Inferior parietal cortex (tissue), 1 donor: ENCODE measurements around the gene ST8SIA6.

ENCODE experiments used
- DNase-seq: peaks from one replicate; pipeline ENCODE4 v3.0.0-alpha.2; 2016; ENCODE audit errors: extremely low spot score

ST8SIA6 gene

DNA sequence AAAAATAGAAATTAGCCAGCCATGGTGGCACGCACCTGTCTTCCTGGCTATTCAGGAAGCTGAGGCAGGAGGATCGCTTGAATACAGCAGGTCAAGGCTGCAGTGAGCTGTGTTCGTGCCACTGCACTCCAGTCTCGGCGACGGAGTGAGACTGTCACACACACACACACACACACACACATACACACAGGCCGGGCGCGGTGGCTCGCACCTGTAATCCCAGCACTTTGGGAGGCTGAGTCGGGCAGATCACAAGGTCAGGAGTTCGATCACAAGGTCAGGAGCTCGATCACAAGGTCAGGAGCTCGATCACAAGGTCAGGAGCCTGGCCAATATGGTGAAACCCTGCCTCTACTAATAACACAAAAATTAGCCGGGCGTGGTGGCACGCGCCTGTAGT is 68.4 kb downstream of the ST8SIA6 start:
- no peak for DNase-seq

DNA sequence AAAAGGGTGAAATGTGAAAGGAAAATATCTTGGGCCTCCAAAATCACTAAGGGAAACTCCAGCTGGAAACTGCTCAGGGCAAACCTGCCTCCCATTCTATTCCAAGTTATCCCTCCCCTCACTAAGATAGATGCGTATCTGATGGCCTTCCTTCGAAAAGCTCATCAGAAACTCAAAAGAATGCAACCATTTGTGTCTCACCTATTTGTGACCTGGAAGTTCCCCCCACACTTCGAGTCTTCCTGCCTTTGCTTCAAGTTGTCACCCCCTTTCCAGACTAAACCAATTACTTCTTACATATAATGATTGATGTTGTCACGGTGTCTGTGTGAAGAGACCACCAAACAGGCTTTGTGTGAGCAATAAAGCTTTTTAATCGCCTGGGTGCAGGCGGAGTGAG is 69.3 kb downstream of the ST8SIA6 start:
- DNase-seq = no peak

DNA sequence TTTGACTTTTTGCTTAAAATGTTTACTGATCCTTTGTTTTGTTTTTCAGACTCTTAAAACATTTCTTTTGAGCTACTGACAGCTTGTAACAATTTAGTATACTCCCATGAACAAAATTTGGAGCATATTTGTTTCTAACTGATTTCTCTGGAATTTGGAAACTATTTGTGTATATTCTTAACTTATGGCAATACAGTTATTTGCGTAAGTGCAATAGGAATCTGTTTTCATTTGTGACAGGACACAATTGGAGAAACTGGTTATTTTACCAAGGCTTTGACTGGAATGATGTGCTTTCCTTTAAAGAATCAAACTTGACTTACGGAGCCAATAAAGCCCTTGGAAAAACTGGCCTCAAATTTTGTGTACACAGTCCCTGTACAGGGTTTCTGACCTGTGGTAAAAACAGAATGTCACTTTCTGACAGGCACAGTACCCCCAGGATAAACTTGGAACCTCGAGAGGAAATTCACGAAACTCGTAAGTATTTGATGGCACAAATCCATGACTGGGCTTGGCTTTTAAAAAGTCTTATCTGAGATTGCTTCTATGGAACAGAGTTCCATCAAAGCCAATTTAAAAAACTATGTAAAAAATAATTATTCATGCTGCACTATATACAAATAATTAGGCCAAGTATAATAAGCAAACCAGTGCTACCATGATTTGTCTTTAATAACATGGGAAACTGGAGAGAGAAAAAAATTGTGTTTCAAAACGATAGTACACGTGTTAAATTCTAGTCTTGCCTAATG is 70.4 kb downstream of the ST8SIA6 start:
- DNase-seq = no peak

DNA sequence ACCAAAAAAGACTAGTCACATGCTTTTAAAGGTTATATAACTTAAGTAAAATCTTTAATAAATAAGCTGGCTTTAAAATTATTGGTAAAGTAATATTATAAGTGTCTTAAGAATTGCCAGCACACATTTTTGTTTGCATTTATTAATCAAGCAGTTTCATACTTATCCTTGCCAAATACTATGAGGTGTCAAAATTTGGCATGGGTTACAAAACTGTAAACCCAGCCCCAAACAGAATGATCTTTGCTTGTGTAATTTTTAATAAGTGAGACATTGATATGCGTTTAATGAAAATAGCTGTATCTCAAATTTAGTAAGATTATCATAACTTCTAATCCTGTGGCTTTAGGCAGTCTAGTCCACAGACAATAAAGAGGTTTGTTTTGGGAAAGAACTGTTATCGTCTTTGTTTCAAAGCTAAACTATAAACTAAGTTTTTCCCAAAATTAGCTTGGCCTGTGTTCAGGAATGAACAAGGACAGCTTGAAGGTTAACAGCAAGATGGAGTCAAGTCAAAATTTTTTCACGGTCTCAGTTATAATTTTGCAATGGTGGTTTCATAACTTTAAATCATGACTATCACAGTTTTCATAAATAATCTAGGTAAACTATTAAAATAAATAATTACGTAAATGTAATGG is 72.8 kb downstream of the ST8SIA6 start:
- no peak for DNase-seq

DNA sequence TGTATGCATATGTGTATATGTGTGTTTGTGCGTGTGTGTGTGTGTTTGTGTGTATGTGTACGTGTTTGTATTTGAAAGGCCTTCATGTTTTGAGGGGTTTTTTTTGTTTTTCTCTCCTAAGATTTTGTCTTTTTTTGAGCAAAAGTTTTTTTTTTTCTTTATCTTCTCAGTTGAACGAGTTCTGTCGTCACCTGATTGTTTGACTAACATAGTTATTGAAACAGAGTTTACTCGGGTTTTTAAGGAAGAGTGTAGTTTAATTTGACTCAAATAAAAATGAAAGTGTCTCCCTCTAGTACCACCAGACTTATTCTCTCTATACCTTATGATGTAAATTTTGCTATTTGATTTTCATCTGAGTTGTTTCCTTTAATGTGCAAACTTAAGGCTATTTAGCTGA is 73.5 kb downstream of the ST8SIA6 start:
- DNase-seq = no peak

DNA sequence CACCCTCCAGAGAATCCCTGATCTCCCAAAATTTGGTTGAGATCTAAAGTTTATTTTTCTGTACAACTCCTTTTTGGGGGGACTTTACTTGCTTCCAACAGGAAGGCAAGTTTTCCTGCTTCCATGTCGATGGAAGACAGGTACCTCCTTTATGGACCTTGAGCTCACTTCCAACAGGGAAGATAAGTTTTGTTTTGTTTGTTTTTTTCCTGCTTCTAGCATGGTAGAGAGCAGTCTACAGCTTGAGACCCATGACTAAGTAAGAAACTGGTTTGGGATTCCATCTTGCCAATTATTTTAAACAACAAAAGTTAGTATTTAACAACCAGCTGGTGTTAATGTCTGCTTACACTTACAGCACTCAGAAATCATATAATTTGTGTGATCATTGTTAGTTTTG is 74.4 kb downstream of the ST8SIA6 start:
- DNase-seq = no peak

DNA sequence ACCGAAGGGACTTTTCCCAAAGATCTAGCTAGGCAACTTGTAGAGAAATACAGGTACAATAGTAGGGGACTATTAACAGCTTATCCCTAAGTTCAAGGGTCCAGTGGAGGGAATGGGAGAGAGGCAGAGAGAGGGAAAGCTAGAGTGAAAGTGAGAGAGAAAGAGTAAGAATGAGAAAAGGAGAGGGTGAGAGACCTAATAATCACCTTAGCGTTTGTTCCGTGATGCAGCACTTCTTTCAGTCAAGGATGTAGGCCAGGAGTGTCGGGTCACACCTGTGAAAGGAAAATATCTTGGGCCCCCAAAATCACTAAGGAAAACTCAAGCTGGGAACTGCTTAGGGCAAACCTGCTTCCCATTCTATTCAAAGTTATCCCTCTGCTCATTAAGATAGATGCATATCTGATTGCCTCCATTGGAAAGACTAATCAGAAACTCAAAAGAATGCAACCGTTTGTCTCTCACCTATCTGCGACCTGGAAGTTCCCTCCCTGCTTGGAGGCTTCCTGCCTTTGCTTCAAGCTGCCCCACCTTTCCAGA is 75.2 kb downstream of the ST8SIA6 start:
- DNase-seq = no peak

DNA sequence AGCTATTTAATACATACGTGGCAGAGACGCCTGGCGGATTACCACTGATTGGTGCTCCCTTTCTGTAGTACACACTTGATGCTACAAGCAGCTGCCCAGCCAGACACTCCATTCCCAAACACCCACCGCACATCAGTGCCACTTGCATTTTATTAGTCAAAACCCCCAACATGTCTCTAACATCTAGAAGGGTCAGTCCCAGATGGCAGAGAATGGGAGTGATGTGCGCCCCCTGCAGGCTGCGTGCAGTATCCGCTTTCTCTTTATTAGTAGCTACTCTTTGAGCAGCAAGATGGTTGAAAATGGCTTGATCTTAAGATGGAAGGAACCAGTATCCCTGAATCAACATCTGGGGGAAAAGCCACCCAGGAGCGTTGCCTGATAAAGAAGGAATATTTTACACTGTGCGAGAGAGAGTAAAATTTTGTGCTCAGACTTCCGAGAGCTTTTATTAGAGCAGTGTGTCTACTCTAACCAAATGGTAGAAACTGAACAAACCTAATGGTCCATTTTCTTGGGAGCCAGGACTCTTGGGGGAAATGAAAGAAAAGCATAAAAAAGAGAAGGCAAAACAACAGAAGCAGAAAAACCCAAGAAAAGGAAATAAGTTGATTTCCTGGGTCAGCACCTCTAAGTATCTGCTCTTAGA is 78.3 kb downstream of the ST8SIA6 start:
- no peak for DNase-seq

DNA sequence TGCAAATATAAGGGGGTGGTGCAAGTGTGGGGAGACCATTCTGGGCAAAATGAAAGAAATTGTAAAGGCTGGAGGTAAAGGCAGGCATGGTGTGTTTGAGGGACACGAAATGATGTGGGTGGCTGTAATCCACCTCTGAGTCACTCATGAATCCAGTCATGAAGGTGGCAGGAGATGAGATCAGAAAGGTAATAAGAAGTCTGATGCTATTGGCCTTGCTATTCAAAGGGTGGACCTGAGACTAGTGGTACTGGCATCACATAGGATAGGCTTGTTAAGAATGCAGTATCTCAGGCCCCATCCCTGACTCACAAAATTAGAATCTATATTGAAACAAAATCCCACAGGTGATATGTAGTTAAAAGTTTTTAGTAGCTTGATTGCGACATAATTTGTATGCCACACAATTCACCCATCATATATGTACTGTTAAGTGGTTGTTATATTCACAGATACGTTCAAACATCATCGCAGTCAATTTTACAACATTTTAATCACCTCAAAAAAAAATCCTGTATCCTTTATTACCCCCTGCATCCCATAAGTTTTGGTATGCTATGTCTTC is 85.6 kb downstream of the ST8SIA6 start:
- no peak for DNase-seq

DNA sequence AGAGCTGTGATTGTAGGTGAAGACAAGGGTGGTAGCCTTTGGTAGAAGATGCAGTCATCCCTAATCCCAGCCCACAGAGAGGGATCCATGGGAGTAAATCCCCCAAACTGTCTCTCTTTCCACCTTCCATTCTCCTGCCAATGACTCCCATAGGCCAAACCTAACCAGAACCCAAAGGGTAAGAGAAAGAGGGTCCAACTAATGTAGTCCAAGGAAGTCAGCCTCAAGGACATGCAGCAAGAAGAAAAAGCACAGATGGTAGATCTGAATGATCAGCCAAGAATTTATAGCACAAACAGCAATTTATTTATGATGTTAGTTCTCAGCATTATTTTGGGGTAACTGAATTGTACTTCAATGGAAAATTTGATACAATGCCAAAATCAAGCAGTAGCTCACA is 87.7 kb downstream of the ST8SIA6 start:
- DNase-seq = no peak

DNA sequence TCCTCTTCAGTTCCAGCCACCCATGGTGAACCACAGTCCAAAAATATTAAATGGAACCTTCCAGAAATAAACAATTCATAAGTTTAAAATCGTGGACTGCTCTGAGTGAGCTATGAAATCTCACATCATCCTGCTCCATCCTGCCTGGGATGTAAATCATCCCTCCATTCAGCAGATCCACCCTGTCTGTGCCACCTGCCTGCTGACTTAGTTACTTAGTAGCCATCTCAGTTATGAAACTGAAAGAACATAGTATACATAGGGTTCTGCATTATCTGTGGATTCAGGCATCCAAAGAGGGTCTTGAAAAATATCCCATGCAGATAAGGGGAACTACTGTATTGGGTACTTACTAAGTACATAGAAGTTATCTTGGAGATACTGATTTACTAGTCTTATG is 89.0 kb downstream of the ST8SIA6 start:
- no peak for DNase-seq

DNA sequence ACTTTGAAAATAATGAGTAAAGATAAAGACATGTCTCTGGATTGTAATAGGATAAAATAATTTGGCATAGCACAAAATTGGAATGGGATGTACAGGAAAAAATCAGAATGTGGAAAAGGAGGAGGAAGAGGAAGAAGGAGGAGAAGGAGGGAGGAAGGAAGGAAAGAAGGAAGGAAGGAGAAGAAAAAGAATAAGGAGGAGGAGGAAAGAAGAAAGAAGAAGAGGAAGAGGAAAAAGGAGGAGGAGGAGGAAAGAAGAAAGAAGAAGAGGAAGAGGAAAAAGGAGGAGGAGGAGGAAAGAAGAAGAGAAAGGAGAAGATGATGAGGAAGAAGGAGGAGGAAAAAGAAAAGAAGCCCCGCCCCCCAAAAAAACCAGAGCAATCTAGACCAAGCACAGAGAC is 95.9 kb downstream of the ST8SIA6 start:
- no peak for DNase-seq

DNA sequence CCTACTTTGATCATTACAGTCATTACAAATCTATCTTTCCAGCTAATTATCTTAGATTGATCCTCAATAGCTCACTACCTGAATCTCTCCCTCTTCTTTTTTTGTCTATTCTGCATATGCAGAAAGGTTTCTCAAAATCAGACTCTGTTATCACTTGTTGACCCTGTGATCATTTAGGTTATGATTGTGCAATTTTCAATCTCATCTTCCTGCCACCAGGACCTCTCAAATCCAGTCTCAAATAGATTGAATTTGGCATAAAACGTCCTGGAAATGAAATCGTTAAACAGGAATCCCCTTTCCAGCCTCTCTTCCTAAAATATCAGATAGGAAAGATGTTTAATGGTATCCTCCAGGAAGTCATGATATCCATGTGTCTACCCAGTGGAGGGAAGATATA is 96.6 kb downstream of the ST8SIA6 start:
- DNase-seq = no peak

DNA sequence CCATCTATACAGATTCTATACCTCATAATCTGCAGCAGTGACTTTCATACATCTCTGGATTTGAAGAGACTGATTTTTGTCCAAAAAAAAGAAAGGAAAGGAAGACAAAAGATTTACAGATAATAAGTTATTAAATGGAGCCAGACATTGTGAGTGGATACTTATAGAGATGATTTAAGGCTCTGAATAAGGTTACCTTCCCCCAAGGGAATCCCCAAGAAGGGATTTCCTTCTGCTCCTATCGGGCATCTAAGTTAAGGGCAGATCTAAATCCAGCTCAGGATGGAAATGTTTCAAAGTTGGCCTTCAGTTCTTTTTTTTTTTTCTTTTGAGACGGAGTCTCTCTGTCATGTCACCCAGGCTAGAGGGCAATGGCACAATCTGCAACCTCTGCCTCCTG is 97.6 kb downstream of the ST8SIA6 start:
- DNase-seq = no peak

DNA sequence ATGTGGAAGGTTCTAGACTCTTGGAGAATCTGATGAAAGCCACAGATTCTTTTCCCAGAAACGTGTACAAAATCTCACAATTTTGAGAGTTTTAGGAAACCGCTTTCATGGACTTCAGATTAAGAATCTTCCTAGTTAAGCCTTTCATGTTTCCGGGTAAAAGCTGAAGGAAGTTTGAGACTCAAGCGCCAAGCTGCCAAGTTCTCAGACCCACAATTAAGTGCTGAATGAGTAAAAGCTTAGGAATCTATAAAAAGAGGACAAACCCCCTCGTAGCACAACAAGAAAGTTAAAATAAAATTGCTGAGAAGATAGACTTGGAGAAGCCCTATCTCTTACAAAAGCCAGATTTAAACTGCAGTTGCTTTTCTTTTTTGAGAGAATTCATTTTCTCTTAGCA is 99.6 kb downstream of the ST8SIA6 start:
- DNase-seq = no peak

DNA sequence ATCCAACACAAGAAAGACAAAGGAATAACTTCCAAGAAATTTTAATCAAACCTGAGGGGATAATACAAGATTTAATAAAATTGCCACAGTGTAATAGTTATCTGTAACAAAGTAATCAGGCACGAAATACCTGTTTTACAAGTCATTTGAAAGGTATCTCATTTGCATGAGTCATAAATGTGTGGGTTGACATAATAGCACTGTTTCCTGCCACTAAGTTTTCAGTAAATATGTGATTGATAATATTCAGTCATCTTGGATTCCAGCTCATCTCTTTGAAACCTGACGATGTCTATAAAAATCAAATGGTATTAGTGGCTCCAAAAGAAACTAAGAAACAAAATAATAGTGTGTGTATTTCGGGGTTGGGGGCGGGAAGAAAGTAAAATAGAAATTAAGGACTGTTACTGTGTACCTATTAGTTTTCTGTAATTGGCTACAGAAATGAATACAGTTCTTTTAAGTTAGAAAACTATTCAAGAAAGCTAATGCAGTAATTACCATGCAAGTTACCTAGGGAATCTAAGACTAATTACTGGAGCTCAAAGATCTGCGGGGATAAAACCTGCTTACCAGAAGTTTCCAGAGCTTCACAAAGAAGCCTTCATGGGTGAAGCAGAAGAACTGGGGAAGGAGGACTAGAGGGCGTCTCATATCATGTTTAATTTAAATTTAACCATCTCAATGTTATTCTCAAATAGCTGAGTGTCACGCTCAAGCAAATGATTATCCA is 100.7 kb downstream of the ST8SIA6 start:
- DNase-seq = no peak

DNA sequence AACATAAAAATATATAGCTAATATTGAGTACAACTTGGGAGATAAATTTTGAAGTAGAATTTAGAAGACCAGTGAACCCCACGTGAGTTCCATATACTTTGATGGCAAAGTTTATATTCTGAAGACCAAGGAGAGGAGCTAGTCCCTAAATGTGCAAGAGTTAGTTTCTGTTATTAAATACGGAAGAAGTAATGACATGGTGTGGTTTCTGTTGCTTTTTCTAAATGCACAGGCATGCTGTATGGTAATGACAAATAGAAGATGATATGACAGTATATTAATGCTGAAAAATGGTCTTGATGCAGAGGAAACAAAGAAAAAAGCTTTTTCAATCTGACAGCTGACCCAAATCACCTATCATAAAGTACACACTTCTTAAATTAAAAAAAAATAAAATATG is 101.8 kb downstream of the ST8SIA6 start:
- no peak for DNase-seq

DNA sequence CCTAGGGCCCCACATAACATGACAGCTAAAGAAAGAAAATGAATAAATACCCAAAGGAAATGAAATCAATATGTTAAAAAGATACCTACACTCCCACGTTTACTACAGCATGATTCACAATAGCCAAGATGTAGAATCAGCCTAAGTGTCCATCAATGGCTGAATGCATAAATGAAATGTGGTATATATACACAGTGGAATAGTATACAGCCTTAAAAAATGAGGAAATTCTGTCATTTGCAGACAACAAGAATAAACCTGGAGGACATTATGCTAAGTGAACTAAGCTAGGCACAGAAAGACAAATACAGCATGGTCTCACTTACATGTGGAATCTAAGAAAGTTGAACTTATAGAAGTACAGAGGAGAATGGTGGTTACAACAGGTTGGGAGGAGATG is 102.9 kb downstream of the ST8SIA6 start:
- no peak for DNase-seq

DNA sequence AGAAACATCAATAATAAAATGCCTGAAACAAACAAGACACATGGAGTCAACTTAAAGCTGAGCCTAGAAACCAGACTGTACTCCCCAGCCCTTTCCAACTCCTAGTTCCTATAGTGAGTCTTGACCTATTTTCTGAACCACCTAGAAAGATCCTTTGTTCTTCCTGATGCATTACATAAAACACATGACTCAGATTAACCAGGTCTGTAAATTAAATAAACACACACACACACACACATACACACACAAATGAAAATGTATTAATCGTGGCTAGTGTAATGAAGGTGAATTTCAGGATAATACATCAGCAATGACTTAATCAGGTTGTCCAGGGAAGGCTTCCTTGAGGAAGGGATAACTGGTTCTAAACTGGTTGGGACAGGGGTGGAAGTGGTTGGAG is 104.7 kb downstream of the ST8SIA6 start:
- DNase-seq = no peak

DNA sequence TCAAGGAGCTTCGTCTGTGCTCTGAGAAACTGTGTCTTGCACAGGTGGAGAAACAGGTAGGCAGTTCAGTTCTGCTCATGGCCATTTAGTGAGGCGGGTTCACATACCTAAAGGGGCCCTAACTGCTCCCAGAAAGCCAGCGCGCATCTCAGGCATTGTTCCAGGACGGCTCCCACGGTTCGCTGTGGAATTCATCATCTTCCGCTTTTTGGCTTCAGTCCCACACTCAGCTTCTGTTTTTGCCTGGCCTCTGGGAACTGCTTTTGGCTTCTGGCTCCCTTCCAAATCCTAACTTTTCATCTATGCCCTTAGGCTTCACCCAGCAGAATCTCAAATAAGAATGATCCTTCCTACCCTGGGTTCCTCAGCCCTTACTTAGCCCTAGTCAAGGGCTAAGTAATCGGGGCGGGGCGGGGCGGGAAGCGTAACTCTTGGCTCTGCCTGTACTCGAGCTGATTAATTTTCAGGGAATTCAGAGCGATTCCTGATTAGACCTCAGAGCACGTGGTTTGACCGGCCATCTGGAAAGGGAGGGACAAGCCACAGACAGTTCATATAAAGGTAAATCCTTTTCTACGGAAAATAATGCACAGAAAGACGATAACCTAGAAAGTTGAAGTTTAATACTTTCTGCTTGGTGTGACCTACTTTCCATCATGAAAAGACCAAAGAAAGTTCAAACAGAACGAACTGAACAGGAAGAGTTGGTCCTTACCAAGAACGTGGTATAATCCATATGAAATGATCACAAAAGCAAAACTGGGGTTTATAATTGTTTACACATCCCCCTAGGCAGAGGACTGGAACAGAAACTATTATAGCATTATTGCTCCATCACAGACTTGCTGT is 105.7 kb downstream of the ST8SIA6 start:
- peak; percentile 4 for DNase-seq

DNA sequence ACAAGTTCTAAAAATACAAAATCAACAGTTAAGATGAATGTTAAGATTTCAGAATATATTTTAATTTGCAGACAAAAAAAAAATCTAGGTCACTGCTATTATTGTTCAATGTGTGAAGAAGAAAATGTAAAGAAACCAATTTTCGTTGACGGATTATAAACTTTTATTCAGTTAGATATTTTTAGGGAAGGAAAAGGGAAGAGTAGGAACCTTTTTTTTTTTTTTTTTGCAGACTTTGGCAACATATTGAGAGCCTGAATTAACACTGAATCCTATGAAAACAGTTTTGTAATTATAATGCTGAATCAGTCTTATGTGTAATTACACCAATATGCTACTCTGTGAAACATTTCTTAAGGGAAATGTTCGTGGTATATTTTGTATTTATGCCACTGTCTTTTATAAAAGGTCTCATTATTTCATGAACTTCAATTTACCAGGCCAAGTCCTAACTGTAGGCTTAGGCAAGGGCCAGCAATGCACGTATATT is 106.3 kb downstream of the ST8SIA6 start:
- no peak for DNase-seq
